GM21390 (cell line): Measurements from ENCODE around the gene PRXL2C.
"Not testable (repeated sequence)": the region's sequence is repeated elsewhere in the genome, so short reads cannot be mapped to it uniquely, and the experiment has no call there.

Experiments used
- ATAC-seq: cut with Tn5 transposase; IDR thresholded peaks from one replicate; pipeline ENCODE4 v1.9.1; 2021; ENCODE audit not compliant: unreplicated experiment

PRXL2C gene

GRCh38 chr9:96655198-96655851 lies at the start of gene PRXL2C:
TSS of gene PRXL2C (minus strand) at chr9:96655317. CDS start at chr9:96655281, 36 bp downstream.
- ATAC-seq: peak; percentile 75

- ATAC-seq: not testable (repeated sequence)
These were observed 45.7 kb upstream of the PRXL2C start for GRCh38 chr9:96700721-96701375.

- no peak for ATAC-seq
These were observed 36.2 kb upstream of the PRXL2C start for GRCh38 chr9:96691326-96691725.

GRCh38 chr9:96688745-96689464 lies 33.8 kb upstream of the PRXL2C start:
- ATAC-seq: no peak

GRCh38 chr9:96688187-96688586 lies 33.1 kb upstream of the PRXL2C start:
- ATAC-seq: no peak

GRCh38 chr9:96686638-96687335 lies 31.7 kb upstream of the PRXL2C start:
- ATAC-seq: no peak

GRCh38 chr9:96680812-96681499 lies 25.8 kb upstream of the PRXL2C start:
- no peak for ATAC-seq

GRCh38 chr9:96674906-96675538 lies 19.9 kb upstream of the PRXL2C start:
- ATAC-seq: no peak

- not testable (repeated sequence) for ATAC-seq
These were observed 18.7 kb upstream of the PRXL2C start for GRCh38 chr9:96673786-96674185.

- ATAC-seq: no peak
These were observed 13.9 kb upstream of the PRXL2C start for GRCh38 chr9:96668868-96669534.

- no peak for ATAC-seq
These were observed 12.2 kb upstream of the PRXL2C start for GRCh38 chr9:96667363-96667728.

- ATAC-seq: peak; percentile 78
These were observed 11.7 kb upstream of the PRXL2C start for GRCh38 chr9:96666653-96667362.

GRCh38 chr9:96665789-96666188 lies 10.7 kb upstream of the PRXL2C start:
- no peak for ATAC-seq

- ATAC-seq: no peak
These were observed 8.5 kb upstream of the PRXL2C start for GRCh38 chr9:96663506-96664120.

- no peak for ATAC-seq
These were observed 6.6 kb upstream of the PRXL2C start for GRCh38 chr9:96661711-96662110.

GRCh38 chr9:96660692-96661248 lies 5.7 kb upstream of the PRXL2C start:
- no peak for ATAC-seq

GRCh38 chr9:96654450-96655197 lies 493 bp downstream of the PRXL2C start:
- ATAC-seq: peak; percentile 53

GRCh38 chr9:96651626-96652025 lies 3.5 kb downstream of the PRXL2C start:
- ATAC-seq: no peak
